HG02870 (cell line): ENCODE measurements around the gene GLIPR1L1.

Source experiments
- ATAC-seq: cut with Tn5 transposase; IDR thresholded peaks from one replicate; pipeline ENCODE4 v1.9.1; 2021; ENCODE audit warnings: mild to moderate bottlenecking, moderate library complexity; ENCODE audit not compliant: unreplicated experiment

GLIPR1L1 gene

DNA sequence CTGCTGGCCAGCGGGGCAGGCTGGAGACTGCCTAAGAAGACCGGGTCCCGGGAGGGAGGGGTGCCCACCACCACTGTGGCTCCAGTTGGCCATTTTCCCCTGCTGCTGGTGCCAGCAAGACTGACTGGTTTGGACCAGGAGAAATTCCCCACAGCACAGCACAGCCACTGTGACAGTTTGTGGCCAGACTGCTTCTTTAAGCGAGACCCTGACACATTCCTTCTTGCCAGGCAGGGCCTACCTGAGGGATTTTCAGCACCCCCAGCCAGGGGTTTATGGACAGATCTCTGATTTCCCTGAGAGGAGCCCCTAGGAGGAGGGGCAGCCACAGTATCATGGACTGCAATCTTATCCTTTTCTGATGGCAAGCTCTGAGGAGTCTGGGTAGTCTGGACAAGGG is 15.5 kb downstream of the GLIPR1L1 start:
- no peak for ATAC-seq

DNA sequence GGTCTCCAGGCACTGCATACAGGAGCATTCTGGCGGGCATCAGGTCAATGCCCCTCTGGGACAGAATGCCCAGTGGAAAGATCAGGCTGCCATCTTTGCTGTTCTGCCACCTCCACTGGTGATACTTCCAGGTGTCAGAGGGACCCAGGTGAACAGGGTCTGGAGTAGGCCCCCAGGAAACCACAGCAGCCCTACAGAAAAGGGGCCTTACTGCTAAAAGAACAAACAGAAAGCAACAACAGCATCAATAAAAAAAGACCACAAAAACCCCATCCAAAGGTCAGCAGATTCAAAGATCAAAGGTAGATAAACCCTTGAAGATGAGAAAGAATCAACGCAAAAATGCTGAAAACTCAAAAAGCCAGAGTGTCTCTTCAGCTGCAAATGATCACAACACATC is 15.9 kb downstream of the GLIPR1L1 start:
- ATAC-seq = no peak

DNA sequence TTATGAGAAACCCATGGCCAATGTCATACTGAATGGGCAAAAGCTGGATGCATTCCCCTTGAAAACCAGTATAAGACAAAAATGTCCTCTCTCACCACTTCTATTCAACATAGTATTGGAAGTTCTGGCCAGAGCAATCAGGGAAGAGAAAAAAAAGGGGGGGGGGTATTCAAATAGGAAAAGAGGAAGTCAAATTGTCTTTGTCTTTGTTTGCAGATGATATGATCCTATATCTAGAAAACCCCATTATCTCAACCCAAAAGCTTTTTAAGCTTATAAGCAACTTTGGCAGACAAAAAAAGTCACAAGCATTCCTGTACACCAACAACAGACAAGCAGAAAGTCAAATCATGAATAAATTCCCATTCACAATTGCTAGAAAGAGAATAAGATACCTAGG is 19.5 kb downstream of the GLIPR1L1 start:
- no peak for ATAC-seq

DNA sequence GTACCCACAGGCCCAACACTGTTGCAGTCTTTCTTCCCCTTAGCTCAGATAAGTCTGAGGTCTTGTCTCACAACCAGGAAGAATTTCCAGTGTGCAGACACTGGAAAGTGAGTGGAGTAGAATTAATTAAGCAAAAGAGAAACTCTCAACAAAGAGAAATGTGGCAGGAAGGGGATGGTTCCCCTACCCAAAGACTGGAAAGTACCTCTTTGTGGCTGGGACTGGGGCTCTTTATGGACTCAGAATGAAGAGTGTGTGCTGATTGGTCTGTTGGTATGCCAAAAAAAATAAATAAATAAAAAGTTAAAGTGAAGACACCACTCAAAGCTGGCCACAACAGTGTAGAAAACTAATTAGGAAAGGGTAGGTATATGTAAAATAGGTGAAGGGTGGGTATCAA is 26.4 kb downstream of the GLIPR1L1 start:
- ATAC-seq = no peak

DNA sequence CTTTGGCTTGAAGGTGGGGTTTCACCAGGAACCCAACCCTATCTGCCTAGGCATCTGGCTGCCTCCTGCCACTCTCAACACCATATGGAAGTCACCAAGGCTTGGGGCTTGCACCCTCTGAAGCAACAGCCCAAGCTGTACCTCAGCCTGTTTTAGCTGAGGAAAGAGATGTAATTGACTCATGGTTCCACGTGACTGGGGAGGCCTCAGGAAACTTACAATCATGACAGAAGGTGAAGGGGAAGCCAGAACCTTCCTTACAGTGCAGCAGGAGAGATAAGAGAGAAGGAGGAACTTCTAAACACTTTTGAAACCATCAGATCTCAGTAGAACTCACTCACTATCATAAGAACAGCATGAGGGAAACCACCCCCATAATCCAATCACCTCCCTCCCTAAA is 26.9 kb downstream of the GLIPR1L1 start:
- no peak for ATAC-seq

DNA sequence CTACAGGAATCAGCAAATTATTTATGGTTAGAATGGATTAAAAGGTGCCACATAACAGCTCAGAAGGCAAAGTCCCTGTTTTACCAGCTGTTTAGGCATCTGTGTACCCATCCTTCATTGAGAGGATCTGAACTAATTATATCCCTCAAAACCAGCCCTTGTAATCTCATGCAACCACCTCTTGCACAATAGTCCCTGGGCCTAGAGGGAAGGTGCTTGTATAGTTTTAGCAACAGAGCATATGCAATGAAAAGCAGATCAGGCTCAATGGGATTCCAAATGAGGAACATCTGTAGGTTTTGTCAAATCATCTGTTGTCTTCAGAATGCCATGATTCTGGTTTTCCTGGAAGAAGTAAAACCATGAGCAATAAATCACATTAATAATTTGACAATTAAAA is 30.4 kb downstream of the GLIPR1L1 start:
- no peak for ATAC-seq

DNA sequence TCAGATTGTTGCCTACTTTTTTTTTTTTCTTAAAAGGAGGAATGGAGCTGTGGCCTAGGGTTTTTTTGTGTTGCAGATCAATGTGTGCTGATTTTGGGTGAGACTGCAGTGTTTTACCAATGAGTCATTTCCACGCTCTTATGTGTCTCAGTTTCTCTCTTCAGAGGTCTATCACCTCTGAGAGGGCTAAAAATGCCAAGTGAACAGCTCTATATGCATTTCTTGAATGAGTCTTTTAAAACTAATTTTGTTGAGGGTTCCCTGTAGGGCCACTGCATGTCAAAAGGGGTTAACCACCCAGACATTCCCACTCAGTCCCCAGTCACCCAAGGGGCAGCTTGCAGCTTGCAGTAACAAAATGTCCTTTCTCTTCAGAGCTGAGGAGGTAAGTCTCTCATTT is 32.2 kb downstream of the GLIPR1L1 start:
- peak; percentile 93 for ATAC-seq

DNA sequence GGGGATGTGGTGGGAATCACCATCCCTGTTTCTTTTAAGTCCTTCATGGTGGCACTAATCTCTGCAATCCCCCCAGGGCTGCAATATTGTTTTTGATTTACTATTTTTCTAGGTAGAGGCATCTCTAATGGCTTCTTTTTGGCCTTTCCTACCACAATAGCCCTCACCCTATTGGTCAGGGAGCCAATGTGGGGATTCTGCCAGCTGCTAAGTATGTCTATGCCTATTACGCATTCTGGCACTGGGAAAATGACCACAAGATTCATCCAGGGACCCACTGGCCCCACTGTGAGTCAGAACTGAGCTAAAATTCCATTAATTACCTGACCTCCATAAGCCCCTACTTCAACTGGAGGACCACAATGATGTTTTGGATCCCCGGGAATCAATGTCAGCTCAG is 40.5 kb downstream of the GLIPR1L1 start:
- no peak for ATAC-seq

DNA sequence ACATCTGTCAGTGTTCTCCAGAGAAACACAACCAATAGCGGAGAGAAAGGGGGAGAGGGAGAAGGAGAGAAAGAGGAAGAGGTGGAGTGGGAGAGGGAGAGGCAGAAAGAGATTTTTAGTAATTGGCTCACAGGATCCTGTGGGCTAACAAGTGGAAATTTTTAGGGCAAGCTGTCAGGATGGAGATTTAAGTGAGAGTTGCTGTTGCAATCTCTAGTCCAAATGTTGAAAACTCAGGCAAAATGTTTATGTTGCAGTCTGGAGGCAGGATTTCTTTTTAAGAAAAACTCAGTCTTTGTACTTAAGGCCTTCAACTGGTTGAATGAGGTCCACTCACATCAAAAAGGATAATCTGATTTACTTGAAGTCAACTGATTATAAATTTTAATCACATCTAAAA is 43.9 kb downstream of the GLIPR1L1 start:
- no peak for ATAC-seq

DNA sequence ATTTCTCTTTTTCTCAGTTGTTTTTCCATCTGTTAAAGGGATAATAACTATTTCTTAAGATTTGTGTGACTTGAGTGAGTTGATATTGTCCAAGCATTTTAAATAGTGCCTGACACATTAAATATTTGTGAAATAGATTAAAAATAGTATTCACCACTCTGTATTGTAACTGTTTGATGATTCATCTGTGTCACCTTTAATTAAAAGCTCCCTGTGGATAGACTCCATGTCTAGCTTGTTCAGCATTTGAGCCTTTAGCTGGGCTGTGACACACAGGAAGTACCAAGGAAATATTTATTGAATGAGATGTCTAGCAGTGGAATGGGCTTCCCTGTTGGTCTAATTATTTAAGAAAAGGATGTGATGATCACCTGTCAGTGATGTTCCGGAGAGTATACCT is 54.6 kb downstream of the GLIPR1L1 start:
- ATAC-seq = no peak

DNA sequence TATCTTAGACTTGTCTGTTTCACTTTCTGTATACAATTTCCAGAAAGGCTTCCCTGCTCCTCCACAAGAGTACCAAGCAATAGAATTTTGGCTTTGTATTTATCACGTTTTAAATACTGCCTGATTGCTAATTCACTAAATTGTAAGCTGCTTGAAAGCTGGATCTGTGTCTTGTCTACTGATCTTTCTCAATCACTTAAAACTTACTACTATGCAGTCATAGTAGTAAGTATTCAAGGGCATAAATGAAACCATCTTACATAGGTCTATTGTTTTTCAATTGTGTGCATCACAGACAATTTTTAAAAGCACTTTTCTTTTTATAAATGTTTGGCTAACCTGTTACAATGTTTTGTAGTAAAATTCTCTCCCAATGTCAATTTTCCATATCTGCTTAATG is 55.2 kb downstream of the GLIPR1L1 start:
- ATAC-seq = no peak

DNA sequence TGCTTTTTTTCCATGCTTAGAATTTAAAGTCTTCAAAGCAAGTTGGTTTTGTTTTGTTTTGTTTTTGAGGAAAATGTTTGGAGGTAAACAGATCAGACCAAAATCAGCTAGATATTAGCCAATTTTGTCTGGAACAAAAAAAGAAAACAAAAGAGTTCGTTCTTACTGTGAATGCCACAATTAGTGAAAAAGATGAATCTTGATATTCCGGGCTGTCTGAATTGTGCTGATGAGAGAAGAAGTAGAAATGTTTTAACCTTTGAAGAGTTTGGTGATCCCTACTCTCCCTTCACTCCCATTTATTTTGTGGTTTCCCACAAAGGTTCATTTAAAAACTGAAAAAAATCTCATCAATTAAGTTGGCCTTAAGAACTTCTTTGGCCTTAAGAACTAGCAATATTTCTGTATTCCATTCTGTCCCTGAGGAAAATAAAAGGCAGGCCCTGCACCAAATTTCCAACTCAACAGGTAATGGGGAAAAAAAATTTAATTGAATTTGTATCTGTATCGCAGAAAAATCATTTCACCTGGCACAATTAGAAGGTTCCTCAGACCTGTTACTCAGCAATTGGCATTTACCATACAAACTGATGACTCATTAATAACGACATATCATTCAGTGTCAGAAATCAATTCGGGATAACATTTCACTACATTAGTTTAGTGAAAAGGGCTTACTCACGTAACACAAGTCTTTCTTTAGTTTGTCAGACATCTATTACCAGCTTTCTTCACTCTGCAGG is 55.9 kb downstream of the GLIPR1L1 start:
- no peak for ATAC-seq

DNA sequence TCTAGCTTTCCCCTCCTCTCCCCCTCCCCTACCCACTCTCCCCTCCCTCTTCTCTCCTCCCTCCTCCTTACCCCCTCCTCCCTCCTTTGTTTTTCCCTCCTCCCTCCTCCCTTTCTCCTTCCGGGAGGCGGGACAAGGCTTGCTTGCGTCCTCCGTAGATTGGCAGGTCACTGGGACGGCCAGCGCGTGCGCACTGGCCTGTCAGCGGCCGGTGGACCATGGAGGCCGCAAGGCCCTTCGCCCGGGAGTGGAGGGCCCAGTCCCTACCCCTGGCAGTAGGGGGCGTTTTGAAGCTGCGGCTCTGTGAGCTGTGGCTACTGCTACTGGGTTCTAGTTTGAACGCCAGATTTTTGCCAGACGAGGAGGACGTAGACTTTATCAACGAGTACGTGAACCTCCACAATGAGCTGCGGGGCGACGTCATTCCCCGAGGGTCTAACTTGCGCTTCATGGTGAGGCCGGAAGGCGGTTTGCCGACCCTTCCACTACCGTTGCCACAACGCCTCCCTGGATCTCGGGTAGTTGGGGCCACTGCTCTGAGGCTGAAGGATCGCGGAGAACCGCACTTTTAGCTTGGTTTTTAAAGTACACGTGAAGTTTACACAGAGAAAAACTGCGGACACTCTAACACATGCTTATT is 56.5 kb downstream of the GLIPR1L1 start, which contains the start of gene GLIPR1L2:
Gene GLIPR1L2, plus strand, starts transcription at position 191 of the 640 bp plus-strand sequence. Its CDS starts 28 bp downstream, at position 219.
- peak; percentile 96 for ATAC-seq

DNA sequence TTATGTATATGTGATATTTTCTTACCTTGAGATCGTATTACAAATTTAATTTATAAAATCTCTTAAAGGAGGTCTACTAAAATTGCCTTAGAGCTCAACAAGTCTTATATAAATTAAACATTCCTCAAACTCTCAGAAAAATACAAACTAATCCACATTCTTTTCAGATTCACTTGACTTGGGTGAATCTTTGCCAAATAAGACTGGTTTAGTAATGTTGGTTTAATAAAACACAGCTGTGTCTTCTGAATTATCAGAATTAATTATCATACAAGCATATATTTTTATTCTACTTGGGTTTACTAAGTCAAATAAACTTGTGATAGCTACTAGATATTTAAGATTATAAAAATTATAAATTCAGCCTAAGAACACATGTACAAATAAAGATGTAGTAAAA is 69.8 kb downstream of the GLIPR1L1 start:
- no peak for ATAC-seq

DNA sequence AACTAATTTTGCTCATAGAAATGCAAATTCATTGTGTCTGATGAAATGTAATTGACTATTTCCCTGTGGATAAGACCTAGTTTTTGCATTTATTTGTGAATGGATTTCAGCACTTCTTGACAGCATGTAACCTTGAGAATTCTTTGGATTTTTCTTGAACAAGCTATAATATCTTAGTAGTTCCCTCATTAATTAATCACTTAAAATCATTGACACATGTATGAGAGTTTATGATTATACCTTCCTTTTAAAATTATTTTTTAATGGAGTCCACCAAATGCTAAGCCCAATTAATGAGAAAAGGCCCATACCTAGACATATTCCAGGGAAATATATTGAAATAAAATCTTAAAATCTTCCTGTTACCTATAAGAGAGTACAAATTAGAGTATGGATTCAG is 73.2 kb downstream of the GLIPR1L1 start:
- no peak for ATAC-seq

DNA sequence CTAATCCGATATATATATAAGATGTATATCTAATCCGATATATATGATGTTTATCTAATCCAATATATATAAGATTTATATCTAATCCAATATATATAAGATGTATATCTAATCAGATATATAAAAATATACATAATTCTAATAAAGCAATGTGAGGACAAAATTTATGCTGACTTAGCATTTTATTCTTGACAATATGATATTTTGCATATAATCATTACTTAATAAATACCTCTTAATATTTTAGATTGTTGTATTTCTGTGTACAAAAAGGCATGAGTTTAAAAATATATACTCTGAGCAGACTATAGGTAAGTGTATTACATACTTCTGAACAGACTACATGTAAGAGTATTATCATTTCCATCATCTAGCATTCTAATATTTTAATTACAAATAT is 75.4 kb downstream of the GLIPR1L1 start:
- ATAC-seq = no peak

DNA sequence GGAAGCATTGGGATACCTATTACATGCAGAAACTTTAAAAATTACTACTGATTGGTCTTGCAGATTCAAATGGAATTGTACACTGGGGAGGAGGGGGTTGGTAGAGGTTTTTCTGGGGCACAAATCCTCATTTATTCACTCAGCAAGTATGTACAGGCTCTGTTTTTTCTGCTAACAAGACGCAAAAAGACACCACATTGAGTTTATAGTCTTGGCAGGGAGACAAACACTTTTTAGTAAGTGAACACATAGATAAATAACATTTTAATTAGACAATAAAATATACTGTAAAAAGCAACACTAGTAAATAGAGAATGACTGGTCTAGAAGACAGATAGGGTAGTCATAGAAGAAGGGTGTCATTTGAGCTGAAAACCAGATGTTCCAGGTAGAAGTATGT is 80.2 kb downstream of the GLIPR1L1 start:
- ATAC-seq = no peak

DNA sequence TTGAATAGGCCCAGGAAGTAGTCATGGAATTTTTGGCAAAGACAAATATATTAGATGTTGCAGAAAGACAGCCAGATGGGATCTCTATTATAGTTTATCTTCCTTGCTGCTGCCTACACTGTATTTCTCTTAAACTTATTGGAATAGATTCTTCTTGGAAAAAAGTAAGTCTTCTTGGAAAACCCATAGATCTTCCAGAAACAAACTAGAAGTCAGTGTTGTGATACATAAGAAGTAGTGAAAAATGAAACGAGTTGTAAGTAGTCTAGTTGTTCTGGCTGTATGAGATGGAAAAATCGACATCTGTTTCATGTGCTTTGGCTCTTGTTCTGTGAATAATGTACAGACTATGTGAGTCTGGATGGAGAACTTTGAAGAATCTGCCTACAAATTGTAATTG is 85.4 kb downstream of the GLIPR1L1 start:
- ATAC-seq = no peak
